HepG2 (cell line): Measurements from ENCODE around the gene ZNF22. TPM values are rescaled to one million over a fixed set of nuclear protein-coding genes. Genes with fewer than 3 reads are reported as not detected.

ENCODE experiments used
- CHD2 ChIP-seq: IDR thresholded peaks from 2 replicates; pipeline ENCODE4 v1.6.1; 2011; ENCODE audit warnings: low read depth, low read length, improper control_type of control experiment
- DNMT1 ChIP-seq: sonication (generic); formaldehyde crosslinking; IDR thresholded peaks from 2 replicates; pipeline ENCODE4 v1.5.1; 2020; ENCODE audit warnings: mild to moderate bottlenecking, missing genetic modification reagents
- FIP1L1 ChIP-seq: fragments of 200-400 bp; formaldehyde crosslinking; IDR thresholded peaks from 2 replicates; pipeline ENCODE4 v1.6.1; 2018; ENCODE audit warnings: low read depth, mild to moderate bottlenecking, low read length, moderate library complexity, borderline replicate concordance; ENCODE audit not compliant: insufficient read depth
- GPBP1L1 ChIP-seq: sonication (generic); formaldehyde crosslinking; IDR thresholded peaks from 2 replicates; pipeline ENCODE4 v1.5.0; 2020; ENCODE audit warnings: mild to moderate bottlenecking, missing genetic modification reagents
- HMGXB3 ChIP-seq: sonication (generic); formaldehyde crosslinking; IDR thresholded peaks from 2 replicates; pipeline ENCODE4 v1.4.0; 2020; ENCODE audit warnings: missing genetic modification reagents, borderline replicate concordance
- KMT2A ChIP-seq: sonication (generic); formaldehyde crosslinking; IDR thresholded peaks from 2 replicates; pipeline ENCODE4 v1.4.0; 2020; ENCODE audit warnings: missing genetic modification reagents
- MED1 ChIP-seq: sonication (generic); formaldehyde crosslinking; IDR thresholded peaks from 2 replicates; pipeline ENCODE4 v1.4.0; 2020; ENCODE audit warnings: missing genetic modification reagents
- MYNN ChIP-seq: sonication (generic); formaldehyde crosslinking; IDR thresholded peaks from 2 replicates; pipeline ENCODE4 v1.4.0; 2020; ENCODE audit warnings: mild to moderate bottlenecking, low read depth, missing genetic modification reagents
- RXRA ChIP-seq: sonication (generic); formaldehyde crosslinking; IDR thresholded peaks from 2 replicates; pipeline ENCODE4 v1.5.1; 2020; ENCODE audit warnings: missing genetic modification reagents
- TAF15 ChIP-seq: fragments of 200-400 bp; formaldehyde crosslinking; IDR thresholded peaks from one replicate; pipeline ENCODE4 v1.6.1; 2018; ENCODE audit warnings: mild to moderate bottlenecking, low read depth, low read length; ENCODE audit not compliant: poor library complexity, severe bottlenecking
- TMF1 ChIP-seq: sonication (generic); formaldehyde crosslinking; IDR thresholded peaks from 2 replicates; pipeline ENCODE4 v1.8.1; 2022; ENCODE audit warnings: low read depth, missing genetic modification reagents
- ZBTB10 ChIP-seq: sonication (generic); formaldehyde crosslinking; IDR thresholded peaks from 2 replicates; pipeline ENCODE4 v1.4.0; 2020; ENCODE audit warnings: missing genetic modification reagents, borderline replicate concordance
- ZMAT3 ChIP-seq: sonication (generic); formaldehyde crosslinking; conservative IDR thresholded peaks from 2 replicates; pipeline ENCODE4 v1.7.0; 2021; ENCODE audit warnings: missing genetic modification reagents
- ZNF274 ChIP-seq: sonication (generic); formaldehyde crosslinking; IDR thresholded peaks from 2 replicates; pipeline ENCODE4 v1.5.1; 2020; ENCODE audit warnings: mild to moderate bottlenecking, missing genetic modification reagents
- ZNF276 ChIP-seq: sonication (generic); formaldehyde crosslinking; IDR thresholded peaks from 2 replicates; pipeline ENCODE4 v1.4.0; 2020; ENCODE audit warnings: mild to moderate bottlenecking, low read depth, missing genetic modification reagents
- ZNF350 ChIP-seq: sonication (generic); formaldehyde crosslinking; IDR thresholded peaks from 2 replicates; pipeline ENCODE4 v1.4.0; 2020; ENCODE audit warnings: mild to moderate bottlenecking, low read depth, missing genetic modification reagents, borderline replicate concordance
- ZNF629 ChIP-seq: sonication (generic); formaldehyde crosslinking; conservative IDR thresholded peaks from 2 replicates; pipeline ENCODE4 v1.5.0; 2020; ENCODE audit warnings: missing genetic modification reagents
- ZNF766 ChIP-seq: sonication (generic); formaldehyde crosslinking; IDR thresholded peaks from 2 replicates; pipeline ENCODE4 v1.5.0; 2020; ENCODE audit warnings: missing genetic modification reagents, borderline replicate concordance
- polyA plus RNA-seq, 8 experiments: library from polyadenylated mRNA; depleted of rRNA in 3 of 8; stranded (reverse) in 7 of 8; unstranded in 1 of 8; fragments of >200 nt; fragmentation: Illumina TruSeq in 4 of 8; extraction: Trizol in 4 of 8; gene quantifications; 2 replicates each; pipeline versions ENCODE4 v1.2.1 to v1.2.3, GENCODE V29; 2011 to 2016; ENCODE audit warnings: low read depth in 4 of 8, missing spikeins in 1 of 8, mixed read lengths in 1 of 8; ENCODE audit not compliant: insufficient read depth in 1 of 8
- total RNA-seq, 5 experiments: library from RNA; depleted of rRNA; stranded (reverse); fragments of >200 nt; fragmentation: Illumina TruSeq; extraction: Trizol; gene quantifications; 2 replicates each; pipeline ENCODE4 v1.2.3, GENCODE V29; 2016; ENCODE audit warnings: low read depth in 1 of 5

The ZNF22 gene
- total and polyA plus RNA-seq, 2 of the 13 experiments (the other 11 are each of a cell fraction or from before 2014, with no cell fraction given) = 0.40 to 1.3 TPM

GRCh38 chr10:44963772-44964633, 36.7 kb upstream of the ZNF22 start (continued):
- peak; percentile 19; the same call in 1 of the 2 replicates for TF ChIP-seq HMGXB3 (CRISPR knock-in tag)
- TF ChIP-seq RXRA = peak; percentile 80
- 0 out of 2 replicates have a peak, but pooled peaks have one; percentile 49 for TF ChIP-seq ZNF766 (CRISPR knock-in tag)
- no peak for TF ChIP-seq ZNF629
- TF ChIP-seq ZNF274 (CRISPR knock-in tag) = peak; percentile 72; the same call in 1 of the 2 replicates
- TF ChIP-seq DNMT1 (CRISPR knock-in tag) = no peak
- TF ChIP-seq MYNN = no peak
- TF ChIP-seq CHD2 = 0 out of 2 replicates have a peak, but pooled peaks have one; percentile 41
- no peak for TF ChIP-seq GPBP1L1 (CRISPR knock-in tag)
- no peak for TF ChIP-seq TAF15
- 0 out of 2 replicates have a peak, but pooled peaks have one; percentile 56 for TF ChIP-seq ZMAT3 (CRISPR knock-in tag)
- TF ChIP-seq TMF1 (CRISPR knock-in tag) = no peak
- TF ChIP-seq FIP1L1 = no peak
- TF ChIP-seq ZNF276 = no peak
- no peak for TF ChIP-seq ZBTB10 (CRISPR knock-in tag)
- TF ChIP-seq MED1 (CRISPR knock-in tag) = peak; percentile 57; the same call in 1 of the 2 replicates
- TF ChIP-seq ZNF350 = peak; percentile 36; the same call in 1 of the 2 replicates
- TF ChIP-seq KMT2A (CRISPR knock-in tag) = peak; percentile 62; the same call in 1 of the 2 replicates
